K562 (cell line): ENCODE data around the gene C2orf76. TPM values are rescaled to one million over a fixed set of nuclear protein-coding genes. Genes with fewer than 3 reads are reported as not detected.

Experiments
- ATAC-seq: fragments of 200-7000 bp; cut with Tn5 transposase; 3 replicates; pipeline ENCODE4 v1.9.1; 2020; ENCODE audit warnings: moderate library complexity
- BruUV-seq: library from RNA; stranded (reverse); fragments of 400-500 nt; replicated peaks from 2 replicates; lab custom pipeline; 2021; lab: Mats Ljungman, UMichigan
- CTCF ChIA-PET: fragments of 300-600 bp; formaldehyde crosslinking; extraction: SDS; loops from one replicate; lab custom pipeline; 2021; ENCODE audit warnings: low intra/inter-chr PET ratio; lab: Yijun Ruan, JAX
- POLR2A ChIA-PET: fragments of 300-600, 350-650 bp; sonication (Branson Sonifier 250); formaldehyde crosslinking; extraction: SDS; loops from one replicate; lab custom pipeline; 2021; ENCODE audit warnings: antibody characterized with exemption, inconsistent platforms; lab: Yijun Ruan, JAX
- DNase-seq, 4 experiments: peaks; one replicate each; pipeline versions ENCODE4 v3.0.0 to v3.0.0-alpha.2; 2011 to 2018; ENCODE audit warnings: low spot score in 3 of 4, mixed read lengths in 3 of 4; ENCODE audit errors: extremely low read depth in 1 of 4
- FAIRE-seq: peaks from 2 replicates; lab custom pipeline; 2011; peaks lifted over from hg19 to GRCh38; lab: Jason Lieb, UNC
- H2AFZ ChIP-seq: 2 replicates; pipeline ENCODE4 v1.6.0; 2011; ENCODE audit warnings: low read depth, low read length, control low read depth, inconsistent platforms
- H3K27ac ChIP-seq: fragments of 200-600 bp; 3 replicates; pipeline ENCODE4 v1.8.0; 2011; ENCODE audit warnings: low read depth, mild to moderate bottlenecking, control low read depth, inconsistent platforms, low read length, moderate library complexity, mixed read lengths; ENCODE audit errors: extremely low read depth
- H3K27me3 ChIP-seq, 2 experiments: fragments of 300-600 bp in 1 of 2; 2 replicates in 1 of 2; 3 replicates in 1 of 2; pipeline versions ENCODE4 v1.6.0 to v1.8.0; 2011; ENCODE audit warnings: inconsistent platforms in 2 of 2, low read length in 2 of 2, mild to moderate bottlenecking in 1 of 2, mixed read lengths in 1 of 2, moderate library complexity in 1 of 2; ENCODE audit not compliant: control insufficient read depth in 2 of 2, insufficient read depth in 2 of 2
- H3K36me3 ChIP-seq: fragments of 300-600 bp; 3 replicates; pipeline ENCODE4 v1.8.0; 2011; ENCODE audit warnings: mild to moderate bottlenecking, low read length, inconsistent platforms; ENCODE audit not compliant: control insufficient read depth, insufficient read depth
- H3K4me1 ChIP-seq, 2 experiments: fragments of 200-600 bp in 1 of 2; replicated peaks in 1 of 2; 2 replicates in 1 of 2; 3 replicates in 1 of 2; pipeline versions ENCODE4 v1.5.1 to v1.8.0; 2011; ENCODE audit warnings: inconsistent platforms in 2 of 2, low read length in 2 of 2, mild to moderate bottlenecking in 1 of 2, mixed read lengths in 1 of 2, moderate library complexity in 1 of 2; ENCODE audit not compliant: control insufficient read depth in 2 of 2, insufficient read depth in 2 of 2
- H3K4me2 ChIP-seq: 2 replicates; pipeline ENCODE4 v1.6.1; 2011; ENCODE audit warnings: low read length, control low read depth, inconsistent platforms, mixed read lengths; ENCODE audit not compliant: insufficient read depth
- H3K4me3 ChIP-seq: fragments of 200-600 bp; sonication (generic), shearing (Covaris generic); 2 replicates; pipeline ENCODE4 v1.5.1; 2016; ENCODE audit warnings: control low read depth, inconsistent platforms
- H3K79me2 ChIP-seq: fragments of 200-600 bp; 3 replicates; pipeline ENCODE4 v1.8.0; 2011; ENCODE audit warnings: low read length, inconsistent platforms; ENCODE audit not compliant: control insufficient read depth, insufficient read depth
- H3K9ac ChIP-seq, 2 experiments: 2 replicates each; pipeline versions ENCODE4 v1.6.0 to v1.6.1; 2011; ENCODE audit warnings: low read depth in 2 of 2, low read length in 2 of 2, control low read depth in 1 of 2, inconsistent platforms in 1 of 2, mild to moderate bottlenecking in 1 of 2, mixed read lengths in 1 of 2; ENCODE audit not compliant: insufficient read depth in 1 of 2
- H3K9me1 ChIP-seq: one replicate; pipeline ENCODE4 v1.6.0; 2011; ENCODE audit warnings: inconsistent platforms, mild to moderate bottlenecking, low read length, moderate library complexity; ENCODE audit not compliant: control insufficient read depth, insufficient read depth
- H3K9me3 ChIP-seq: replicated peaks from 2 replicates; pipeline ENCODE4 v1.5.1; 2011; ENCODE audit warnings: low read depth, low read length, inconsistent platforms; ENCODE audit not compliant: control insufficient read depth, insufficient read depth
- H4K20me1 ChIP-seq: replicated peaks from 2 replicates; pipeline ENCODE4 v1.6.1; 2011; ENCODE audit warnings: low read length, inconsistent platforms, mixed read lengths; ENCODE audit not compliant: control insufficient read depth, insufficient read depth
- C11orf30 ChIP-seq: fragments of 450-650 bp; IDR thresholded peaks from 2 replicates; pipeline ENCODE4 v1.6.1; 2016; ENCODE audit warnings: low read depth, mild to moderate bottlenecking
- CBX8 ChIP-seq: fragments of 200-600 bp; sonication (generic); IDR thresholded peaks from 2 replicates; pipeline ENCODE4 v1.6.1; 2012; ENCODE audit warnings: borderline replicate concordance, mixed run types, low read depth, mild to moderate bottlenecking, moderate library complexity, mixed read lengths, low read length, control low read depth, inconsistent platforms; ENCODE audit not compliant: poor library complexity, severe bottlenecking; ENCODE audit errors: extremely low read depth
- HBP1 ChIP-seq: fragments of 450-650 bp; formaldehyde crosslinking; IDR thresholded peaks from 2 replicates; pipeline ENCODE4 v1.4.0; 2022; ENCODE audit warnings: missing genetic modification characterization
- HDAC1 ChIP-seq, 2 experiments: fragments of 450-650 bp; IDR thresholded peaks; 2 replicates each; pipeline ENCODE4 v1.6.1; 2016 to 2017; ENCODE audit warnings: inconsistent platforms in 1 of 2, mild to moderate bottlenecking in 1 of 2, moderate library complexity in 1 of 2
- XRCC3 ChIP-seq: fragments of 450-650 bp; IDR thresholded peaks from 2 replicates; pipeline ENCODE4 v1.6.1; 2017; ENCODE audit warnings: mild to moderate bottlenecking, moderate library complexity
- ZFP36 ChIP-seq: fragments of 150-350 bp; IDR thresholded peaks from 2 replicates; pipeline ENCODE4 v1.6.1; 2018; ENCODE audit warnings: low read length, low read depth; ENCODE audit not compliant: partially characterized antibody
- ZNF316 ChIP-seq: fragments of 450-650 bp; IDR thresholded peaks from 2 replicates; pipeline ENCODE4 v1.6.1; 2016
- WGBS: fragments of 100-300 bp; shearing (Covaris generic); methylation state at CpG from one replicate; pipeline ENCODE4 v1.1.6; 2016; ENCODE audit warnings: low coverage, mixed read lengths; ENCODE audit not compliant: insufficient coverage; ENCODE audit errors: missing lambda C conversion rate; 5-methylcytosine and 5-hydroxymethylcytosine counted together
- in situ Hi-C: fragments of 300-500 bp; cut with MboI; formaldehyde crosslinking; loops from 4 replicates; pipeline ENCODE4 v1.15.0; 2018; ENCODE audit warnings: inconsistent platforms, mixed read lengths
- intact Hi-C: fragments of 100-400 bp; cut with micrococcal nuclease; formaldehyde crosslinking; loops from 2 replicates; pipeline ENCODE4 v1.14.2; 2022
- polyA plus RNA-seq, 8 experiments: library from polyadenylated mRNA; depleted of rRNA in 4 of 8; stranded (reverse) in 5 of 8; unstranded in 3 of 8; fragments of >200 nt; fragmentation: Nextera tagmentation in 2 of 8; fragmentation: Illumina TruSeq in 1 of 8; extraction: Ambion mirVana in 2 of 8; extraction: Trizol in 1 of 8; gene quantifications; 2 replicates each; pipeline versions ENCODE4 v1.2.1 to v1.2.3, GENCODE V29; 2011 to 2014; ENCODE audit warnings: inconsistent platforms in 1 of 8, missing spikeins in 1 of 8
- total RNA-seq, 7 experiments: library from RNA; depleted of rRNA in 6 of 7; stranded (reverse); fragments of >200 nt in 6 of 7; fragmentation: Illumina TruSeq in 2 of 7; extraction: Trizol in 2 of 7; gene quantifications; 2 replicates each; pipeline versions ENCODE4 v1.2.1 to v1.2.3, GENCODE V29; 2011 to 2021; ENCODE audit warnings: low replicate concordance in 1 of 7

C2orf76 gene
- total and polyA plus RNA-seq, 9 of the 15 experiments (the other 6 are each of a cell fraction or from before 2014, with no cell fraction given), result 4.8 to 26.2 (median 14.5) TPM

DNA sequence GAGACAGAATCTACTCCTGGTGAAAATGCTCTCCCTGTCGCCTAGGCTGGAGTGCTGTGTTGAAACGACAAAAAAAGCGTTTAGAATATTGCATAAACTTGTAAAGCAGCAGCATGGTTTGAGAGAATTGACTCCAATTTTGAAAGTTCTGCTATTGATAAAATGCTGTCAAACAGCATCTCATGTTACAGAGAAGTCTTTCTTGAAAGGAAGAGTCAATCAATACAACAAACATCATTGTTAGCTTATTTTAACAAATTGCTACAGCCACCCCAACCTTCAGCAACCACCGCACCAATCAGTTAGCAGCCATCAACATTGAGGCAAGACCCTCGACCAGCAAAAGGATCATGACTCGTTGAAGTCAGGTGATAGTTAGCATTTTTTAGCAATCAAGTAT is 6.9 kb downstream of the C2orf76 start:
- no peaks in the 10 kb centered on the region for H3K79me2 ChIP-seq
- H4K20me1 ChIP-seq, result no peaks in the 10 kb centered on the region
- TF ChIP-seq XRCC3 (no peak), ZFP36 (no peak), HBP1 (no peak)
- H3K4me3 ChIP-seq, result no peak overlapping the region
- ChIA-PET POLR2A (interaction anchor here (2.0 kb wide), 1 partner anchor 9 kb away, joined by 4 read pairs; no protein-coding TSS in a partner anchor), CTCF (no interaction called here)
- no peak overlapping the region for H3K27ac ChIP-seq
- H3K36me3 ChIP-seq, result no peaks in the 10 kb centered on the region
- no peaks in the 10 kb centered on the region for H3K4me1 ChIP-seq
- BruUV-seq, result no TSS peak
- no peak overlapping the region for H3K9ac ChIP-seq
- no peaks in the 10 kb centered on the region for H3K9me3 ChIP-seq
- no peak for DNase-seq
- in situ Hi-C loops (no loop called here), intact Hi-C loops (no loop called here)
- WGBS, result 26% methylated on average over 6 of the region's 6 CpGs
- H3K9me1 ChIP-seq, result no peaks in the 10 kb centered on the region
- H2AFZ ChIP-seq, result no peak overlapping the region
- no peak for FAIRE-seq
- no peak for ATAC-seq
- no peaks in the 10 kb centered on the region for H3K27me3 ChIP-seq
- H3K4me2 ChIP-seq, result no peak overlapping the region

DNA sequence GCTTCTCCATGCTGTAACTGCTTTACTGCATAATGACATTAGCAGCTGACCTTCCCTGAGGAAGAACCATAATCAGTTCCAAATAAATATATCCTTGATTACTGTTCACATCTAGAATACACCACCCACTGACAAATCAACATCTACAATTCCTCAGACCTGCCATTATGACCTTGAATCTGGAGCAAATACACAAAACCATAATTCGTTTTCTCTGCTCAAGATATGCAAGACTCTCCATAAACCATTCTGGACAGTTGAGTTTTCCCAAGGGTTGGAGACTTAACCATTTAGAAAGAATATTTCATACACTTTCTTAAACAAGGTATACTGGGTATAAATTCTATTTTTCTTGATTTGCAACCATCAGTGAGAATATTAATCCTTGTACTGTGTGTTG is 11.8 kb downstream of the C2orf76 start:
- Histone ChIP-seq H3K36me3 (no peaks in the 10 kb centered on the region), H4K20me1 (no peaks in the 10 kb centered on the region), H3K9me1 (no peaks in the 10 kb centered on the region), H3K4me1 (no peaks in the 10 kb centered on the region), H3K79me2 (no peaks in the 10 kb centered on the region), H3K4me3 (no peak overlapping the region), H3K9ac (no peak overlapping the region), H3K27me3 (no peaks in the 10 kb centered on the region), H3K9me3 (no peaks in the 10 kb centered on the region), H2AFZ (no peak overlapping the region), H3K4me2 (no peak overlapping the region), H3K27ac (no peak overlapping the region)
- 0% methylated on average over 1 of the region's 1 CpG for WGBS
- intact Hi-C loops (no loop called here), in situ Hi-C loops (no loop called here)
- TF ChIP-seq ZNF316, result 0 out of 2 replicates have a peak, but pooled peaks have one; percentile 23
- TF ChIP-seq CBX8, result peak; percentile 92
- peak; percentile 15; the same call in 1 of the 2 replicates for TF ChIP-seq C11orf30
- no peak for TF ChIP-seq HDAC1 (IDR thresholded peaks at IDR 0.05)
- POLR2A ChIA-PET, result no interaction called here
- FAIRE-seq, result no peak
- ATAC-seq, result no peak
- DNase-seq, result no peak
- BruUV-seq, result no TSS peak
- CTCF ChIA-PET, result no interaction called here
